Measurements from ENCODE around the gene SLC25A39.

DNA sequence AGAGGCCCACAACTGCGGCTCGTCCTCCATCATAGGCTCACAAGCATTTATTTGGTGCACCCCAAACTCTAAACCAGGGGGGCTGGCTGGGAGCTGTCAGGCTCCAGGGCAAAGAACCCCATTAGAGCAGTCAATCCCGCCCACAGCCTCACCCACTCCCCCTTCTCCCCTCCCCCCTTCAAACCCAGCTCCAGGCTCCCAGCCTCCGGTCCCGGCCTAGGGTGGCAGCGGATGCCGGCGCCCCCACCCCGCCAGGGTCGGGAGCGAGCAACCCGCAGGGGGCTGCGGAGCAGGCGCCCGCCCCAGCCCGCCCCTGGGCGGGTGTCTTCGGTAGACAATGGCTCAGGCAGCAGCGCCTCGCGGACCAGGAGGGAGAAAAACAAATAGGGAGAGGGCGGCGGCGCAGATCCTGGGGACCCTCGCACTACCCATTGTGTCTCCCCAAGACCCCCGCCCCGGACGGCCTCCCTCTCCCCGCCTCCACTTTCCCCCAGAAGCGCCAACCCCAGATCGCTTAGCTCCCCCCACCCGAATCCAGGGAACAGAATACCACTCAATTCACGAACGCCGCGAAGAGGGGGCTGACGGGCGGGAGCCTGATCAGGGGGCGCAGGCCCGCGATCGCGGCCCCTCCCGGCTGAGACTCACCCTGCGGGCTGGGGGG, 38.5 kb upstream of the SLC25A39 start:
- TF ChIP-seq, protein P1, sequence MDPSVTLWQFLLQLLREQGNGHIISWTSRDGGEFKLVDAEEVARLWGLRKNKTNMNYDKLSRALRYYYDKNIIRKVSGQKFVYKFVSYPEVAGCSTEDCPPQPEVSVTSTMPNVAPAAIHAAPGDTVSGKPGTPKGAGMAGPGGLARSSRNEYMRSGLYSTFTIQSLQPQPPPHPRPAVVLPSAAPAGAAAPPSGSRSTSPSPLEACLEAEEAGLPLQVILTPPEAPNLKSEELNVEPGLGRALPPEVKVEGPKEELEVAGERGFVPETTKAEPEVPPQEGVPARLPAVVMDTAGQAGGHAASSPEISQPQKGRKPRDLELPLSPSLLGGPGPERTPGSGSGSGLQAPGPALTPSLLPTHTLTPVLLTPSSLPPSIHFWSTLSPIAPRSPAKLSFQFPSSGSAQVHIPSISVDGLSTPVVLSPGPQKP (IDR thresholded peaks at IDR 0.05; ENCODE audit: borderline replicate concordance, low read depth, low read length), result no peak
- TF ChIP-seq POLR2A (IDR thresholded peaks at IDR 0.05; ENCODE audit: low read depth, low read length) (no peak), MXI1 (IDR thresholded peaks at IDR 0.05; ENCODE audit: borderline replicate concordance, low read depth, low read length) (no peak), SMC3 (IDR thresholded peaks at IDR 0.05; ENCODE audit: low read depth, low read length) (no peak), RAD21 (IDR thresholded peaks at IDR 0.05; ENCODE audit: low read length) (no peak), BHLHE40 (IDR thresholded peaks at IDR 0.05; ENCODE audit: low read depth, low read length) (no peak), CEBPB (IDR thresholded peaks at IDR 0.05; ENCODE audit: low read depth, low read length) (no peak), RFX5 (IDR thresholded peaks at IDR 0.05; ENCODE audit: low read depth, low read length) (no peak)
- TF ChIP-seq, protein P2, sequence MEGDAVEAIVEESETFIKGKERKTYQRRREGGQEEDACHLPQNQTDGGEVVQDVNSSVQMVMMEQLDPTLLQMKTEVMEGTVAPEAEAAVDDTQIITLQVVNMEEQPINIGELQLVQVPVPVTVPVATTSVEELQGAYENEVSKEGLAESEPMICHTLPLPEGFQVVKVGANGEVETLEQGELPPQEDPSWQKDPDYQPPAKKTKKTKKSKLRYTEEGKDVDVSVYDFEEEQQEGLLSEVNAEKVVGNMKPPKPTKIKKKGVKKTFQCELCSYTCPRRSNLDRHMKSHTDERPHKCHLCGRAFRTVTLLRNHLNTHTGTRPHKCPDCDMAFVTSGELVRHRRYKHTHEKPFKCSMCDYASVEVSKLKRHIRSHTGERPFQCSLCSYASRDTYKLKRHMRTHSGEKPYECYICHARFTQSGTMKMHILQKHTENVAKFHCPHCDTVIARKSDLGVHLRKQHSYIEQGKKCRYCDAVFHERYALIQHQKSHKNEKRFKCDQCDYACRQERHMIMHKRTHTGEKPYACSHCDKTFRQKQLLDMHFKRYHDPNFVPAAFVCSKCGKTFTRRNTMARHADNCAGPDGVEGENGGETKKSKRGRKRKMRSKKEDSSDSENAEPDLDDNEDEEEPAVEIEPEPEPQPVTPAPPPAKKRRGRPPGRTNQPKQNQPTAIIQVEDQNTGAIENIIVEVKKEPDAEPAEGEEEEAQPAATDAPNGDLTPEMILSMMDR (conservative IDR thresholded peaks at IDR 0.05; ENCODE audit: low read depth, low read length), result no peak

All from IMR-90 (cell line).